Fibroblast of lung (primary cell): ENCODE measurements around the gene KRT7.

ENCODE experiments used
- CTCF ChIP-seq, 2 donors: IDR thresholded peaks in 1 of 2; conservative IDR thresholded peaks in 1 of 2; 1 replicate in 1 of 2; 2 replicates in 1 of 2; pipeline ENCODE4 v1.5.1; 2011 to 2012; ENCODE audit warnings: low read length in 2 of 2, control low read depth in 1 of 2, inconsistent platforms in 1 of 2, low read depth in 1 of 2, mild to moderate bottlenecking in 1 of 2
- EZH2 ChIP-seq: IDR thresholded peaks from 2 replicates; pipeline ENCODE4 v1.5.1; 2012; ENCODE audit warnings: low read length, control low read depth, mild to moderate bottlenecking; ENCODE audit errors: missing control alignments

GRCh38 chr12:52191841-52192791 lies 40.9 kb upstream of the KRT7 start, which contains the start of gene KRT80:
- TF ChIP-seq CTCF (conservative IDR thresholded peaks at IDR 0.05 in 1 of 2, IDR thresholded peaks at IDR 0.05 in 1 of 2; ENCODE audit: low read depth in 1 of 2, low read length in 2 of 2) (no peak), EZH2 (no peak)
